Neuron (in vitro differentiated cells): Measurements from ENCODE around the gene CCDC91.
"Not testable (repeated sequence)": the region's sequence is repeated elsewhere in the genome, so short reads cannot be mapped to it uniquely, and the experiment has no call there.

Experiments
- H2AFZ ChIP-seq: one replicate; pipeline ENCODE4 v1.6.1; 2013; ENCODE audit warnings: low read depth, mild to moderate bottlenecking, inconsistent platforms, low read length, moderate library complexity
- H3K27me3 ChIP-seq: one replicate; pipeline ENCODE4 v1.6.1; 2013; ENCODE audit warnings: low read length; ENCODE audit not compliant: insufficient read depth
- H3K36me3 ChIP-seq: one replicate; pipeline ENCODE4 v1.6.1; 2013; ENCODE audit warnings: low read length; ENCODE audit not compliant: insufficient read depth
- H3K4me1 ChIP-seq: one replicate; pipeline ENCODE4 v1.6.1; 2013; ENCODE audit warnings: low read length; ENCODE audit not compliant: insufficient read depth
- H3K4me3 ChIP-seq: 2 replicates; pipeline ENCODE4 v1.5.1; 2013; ENCODE audit warnings: mild to moderate bottlenecking, low read length, moderate library complexity
- H3K9me3 ChIP-seq: one replicate; pipeline ENCODE4 v1.6.1; 2013; ENCODE audit warnings: low read length

CCDC91 gene

GRCh38 chr12:28192125-28192524 lies 1.9 kb downstream of the CCDC91 start:
- H3K36me3 ChIP-seq, result no peaks in the 10 kb centered on the region
- H3K9me3 ChIP-seq, result no peaks in the 10 kb centered on the region
- H3K4me1 ChIP-seq, result peaks cover 8% of the 10 kb centered on the region
- H3K27me3 ChIP-seq, result no peaks in the 10 kb centered on the region
- no peak overlapping the region for H3K4me3 ChIP-seq
- no peak overlapping the region for H2AFZ ChIP-seq

- not testable (repeated sequence) for H3K27me3 ChIP-seq, H2AFZ ChIP-seq, H3K9me3 ChIP-seq, H3K36me3 ChIP-seq, H3K4me1 ChIP-seq, H3K4me3 ChIP-seq
These were observed 4.4 kb downstream of the CCDC91 start for GRCh38 chr12:28194621-28195020.

GRCh38 chr12:28201136-28201535 lies 10.9 kb downstream of the CCDC91 start:
- not testable (repeated sequence) for H3K9me3 ChIP-seq, H3K27me3 ChIP-seq, H3K4me1 ChIP-seq, H3K4me3 ChIP-seq, H2AFZ ChIP-seq, H3K36me3 ChIP-seq

GRCh38 chr12:28202374-28203130 lies 12.3 kb downstream of the CCDC91 start:
- Histone ChIP-seq H3K4me1 (no peaks in the 10 kb centered on the region), H3K27me3 (no peaks in the 10 kb centered on the region), H3K9me3 (no peaks in the 10 kb centered on the region), H2AFZ (no peak overlapping the region), H3K4me3 (no peak overlapping the region), H3K36me3 (no peaks in the 10 kb centered on the region)

GRCh38 chr12:28209782-28210181 lies 19.5 kb downstream of the CCDC91 start:
- Histone ChIP-seq H3K9me3 (peaks cover 6% of the 10 kb centered on the region), H3K27me3 (no peaks in the 10 kb centered on the region), H2AFZ (no peak overlapping the region), H3K4me1 (no peaks in the 10 kb centered on the region), H3K36me3 (no peaks in the 10 kb centered on the region), H3K4me3 (no peak overlapping the region)

GRCh38 chr12:28212182-28212581 lies 21.9 kb downstream of the CCDC91 start:
- no peaks in the 10 kb centered on the region for H3K27me3 ChIP-seq
- H3K4me3 ChIP-seq, result no peak overlapping the region

GRCh38 chr12:28215021-28215420 lies 24.8 kb downstream of the CCDC91 start:
- H2AFZ ChIP-seq, result no peak overlapping the region
- peaks cover 6% of the 10 kb centered on the region for H3K9me3 ChIP-seq
- H3K4me1 ChIP-seq, result peaks cover 4% of the 10 kb centered on the region
- no peaks in the 10 kb centered on the region for H3K27me3 ChIP-seq
- H3K4me3 ChIP-seq, result no peak overlapping the region
- H3K36me3 ChIP-seq, result no peaks in the 10 kb centered on the region

More at GRCh38 chr12:28212182-28212581, 21.9 kb downstream of the CCDC91 start:
- no peaks in the 10 kb centered on the region for H3K36me3 ChIP-seq
- peaks cover 4% of the 10 kb centered on the region for H3K4me1 ChIP-seq
- H3K9me3 ChIP-seq, result peaks cover 6% of the 10 kb centered on the region
- H2AFZ ChIP-seq, result no peak overlapping the region

- Histone ChIP-seq H2AFZ (no peak overlapping the region), H3K36me3 (no peaks in the 10 kb centered on the region)
These were observed 25.8 kb downstream of the CCDC91 start for GRCh38 chr12:28216016-28216415.

GRCh38 chr12:28217805-28218204 lies 27.5 kb downstream of the CCDC91 start:
- no peaks in the 10 kb centered on the region for H3K9me3 ChIP-seq
- H3K4me1 ChIP-seq, result peaks cover 4% of the 10 kb centered on the region
- no peak overlapping the region for H3K4me3 ChIP-seq
- no peaks in the 10 kb centered on the region for H3K36me3 ChIP-seq
- H3K27me3 ChIP-seq, result no peaks in the 10 kb centered on the region
- no peak overlapping the region for H2AFZ ChIP-seq

More at GRCh38 chr12:28216016-28216415, 25.8 kb downstream of the CCDC91 start:
- H3K4me3 ChIP-seq, result no peak overlapping the region
- H3K4me1 ChIP-seq, result peaks cover 4% of the 10 kb centered on the region
- peaks cover 2% of the 10 kb centered on the region for H3K9me3 ChIP-seq
- H3K27me3 ChIP-seq, result no peaks in the 10 kb centered on the region

GRCh38 chr12:28218875-28219274 lies 28.6 kb downstream of the CCDC91 start:
- Histone ChIP-seq H2AFZ (no peak overlapping the region), H3K9me3 (no peaks in the 10 kb centered on the region), H3K4me1 (peaks cover 4% of the 10 kb centered on the region), H3K36me3 (no peaks in the 10 kb centered on the region), H3K27me3 (no peaks in the 10 kb centered on the region), H3K4me3 (no peak overlapping the region)

- Histone ChIP-seq H3K27me3 (no peaks in the 10 kb centered on the region), H3K36me3 (no peaks in the 10 kb centered on the region), H3K9me3 (no peaks in the 10 kb centered on the region), H3K4me1 (peaks cover 4% of the 10 kb centered on the region), H3K4me3 (no peak overlapping the region), H2AFZ (no peak overlapping the region)
These were observed 29.6 kb downstream of the CCDC91 start for GRCh38 chr12:28219827-28220226.

- no peaks in the 10 kb centered on the region for H3K9me3 ChIP-seq
- no peak overlapping the region for H3K4me3 ChIP-seq
- H3K36me3 ChIP-seq, result no peaks in the 10 kb centered on the region
- H3K4me1 ChIP-seq, result no peaks in the 10 kb centered on the region
- no peaks in the 10 kb centered on the region for H3K27me3 ChIP-seq
- no peak overlapping the region for H2AFZ ChIP-seq
These were observed 31.9 kb downstream of the CCDC91 start for GRCh38 chr12:28222081-28222700.

- H3K9me3 ChIP-seq, result no peaks in the 10 kb centered on the region
- H3K36me3 ChIP-seq, result no peaks in the 10 kb centered on the region
These were observed 32.8 kb downstream of the CCDC91 start for GRCh38 chr12:28223025-28223554.

More at GRCh38 chr12:28223025-28223554, 32.8 kb downstream of the CCDC91 start:
- no peak overlapping the region for H2AFZ ChIP-seq
- no peaks in the 10 kb centered on the region for H3K27me3 ChIP-seq
- no peak overlapping the region for H3K4me3 ChIP-seq
- no peaks in the 10 kb centered on the region for H3K4me1 ChIP-seq
